ENCODE data around the gene GOT1. TPM values are rescaled to one million over a fixed set of nuclear protein-coding genes. Genes with fewer than 3 reads are reported as not detected.

Gene GOT1
- total and polyA plus RNA-seq, 2 donors (not counting 3 experiments of a cell fraction or from before 2014, with no cell fraction given): 14.4 to 36.3 TPM

- H2AFZ ChIP-seq (ENCODE audit: low read depth, low read length): no peak overlapping the region
- no TSS peak for BruUV-seq (replicated peaks)
- no peaks in the 10 kb centered on the region for H4K20me1 ChIP-seq (replicated peaks; ENCODE audit: control insufficient read depth, extremely low read depth, insufficient read depth, low read length)
- TF ChIP-seq POLR2AphosphoS5 (IDR thresholded peaks at IDR 0.05; ENCODE audit: insufficient read depth, low read depth, low read length) (no peak), GATA2 (IDR thresholded peaks at IDR 0.05; ENCODE audit: insufficient read depth, insufficient read length, low read depth, low read length) (no peak), MYC (IDR thresholded peaks at IDR 0.05; ENCODE audit: low read depth, low read length) (no peak), FOS (IDR thresholded peaks at IDR 0.05; ENCODE audit: borderline replicate concordance, insufficient read depth, low read length) (no peak), EZH2 (IDR thresholded peaks at IDR 0.05; ENCODE audit: borderline replicate concordance, low read depth, low read length, severe bottlenecking) (no peak), POLR2A (IDR thresholded peaks at IDR 0.05; ENCODE audit: low read depth, low read length) (no peak), JUN (IDR thresholded peaks at IDR 0.05; ENCODE audit: borderline replicate concordance, insufficient read depth, insufficient read length, low read depth) (no peak)
- TF ChIP-seq, protein P1, sequence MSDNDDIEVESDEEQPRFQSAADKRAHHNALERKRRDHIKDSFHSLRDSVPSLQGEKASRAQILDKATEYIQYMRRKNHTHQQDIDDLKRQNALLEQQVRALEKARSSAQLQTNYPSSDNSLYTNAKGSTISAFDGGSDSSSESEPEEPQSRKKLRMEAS (IDR thresholded peaks at IDR 0.05; ENCODE audit: insufficient read depth, insufficient read length): no peak
- TF ChIP-seq, protein P2, sequence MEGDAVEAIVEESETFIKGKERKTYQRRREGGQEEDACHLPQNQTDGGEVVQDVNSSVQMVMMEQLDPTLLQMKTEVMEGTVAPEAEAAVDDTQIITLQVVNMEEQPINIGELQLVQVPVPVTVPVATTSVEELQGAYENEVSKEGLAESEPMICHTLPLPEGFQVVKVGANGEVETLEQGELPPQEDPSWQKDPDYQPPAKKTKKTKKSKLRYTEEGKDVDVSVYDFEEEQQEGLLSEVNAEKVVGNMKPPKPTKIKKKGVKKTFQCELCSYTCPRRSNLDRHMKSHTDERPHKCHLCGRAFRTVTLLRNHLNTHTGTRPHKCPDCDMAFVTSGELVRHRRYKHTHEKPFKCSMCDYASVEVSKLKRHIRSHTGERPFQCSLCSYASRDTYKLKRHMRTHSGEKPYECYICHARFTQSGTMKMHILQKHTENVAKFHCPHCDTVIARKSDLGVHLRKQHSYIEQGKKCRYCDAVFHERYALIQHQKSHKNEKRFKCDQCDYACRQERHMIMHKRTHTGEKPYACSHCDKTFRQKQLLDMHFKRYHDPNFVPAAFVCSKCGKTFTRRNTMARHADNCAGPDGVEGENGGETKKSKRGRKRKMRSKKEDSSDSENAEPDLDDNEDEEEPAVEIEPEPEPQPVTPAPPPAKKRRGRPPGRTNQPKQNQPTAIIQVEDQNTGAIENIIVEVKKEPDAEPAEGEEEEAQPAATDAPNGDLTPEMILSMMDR (IDR thresholded peaks at IDR 0.05; ENCODE audit: extremely low read depth in 1 of 2, insufficient read depth in 1 of 2, low read depth in 1 of 2, low read length in 2 of 2): no peak
- no peak overlapping the region for H3K4me2 ChIP-seq (ENCODE audit: insufficient read depth, low read length)
- DNase-seq (ENCODE audit: low read depth, low spot score) (no peak), FAIRE-seq (no peak)
- peaks cover 7% of the 10 kb centered on the region for H3K4me1 ChIP-seq (ENCODE audit: control insufficient read depth, extremely low read depth, insufficient read depth, low read length)
- H3K9me1 ChIP-seq (replicated peaks; ENCODE audit: control insufficient read depth, extremely low read depth, insufficient read depth, low read length): no peaks in the 10 kb centered on the region
- ChIA-PET POLR2A (no interaction called here), CTCF (interaction anchor here (1.0 to 2.2 kb wide), 2 partner anchors 33 to 188 kb away, joined by 3 to 6 read pairs; no protein-coding TSS in a partner anchor)
- H3K9me3 ChIP-seq (replicated peaks; ENCODE audit: control insufficient read depth, insufficient read depth, low read length): no peaks in the 10 kb centered on the region
- H3K27ac ChIP-seq (ENCODE audit: insufficient read depth, low read depth, low read length): no peak overlapping the region
- no peak overlapping the region for H3K4me3 ChIP-seq (replicated peaks in 1 of 3; ENCODE audit: insufficient read depth in 1 of 3, low read depth in 1 of 3, low read length in 3 of 3)
- H3K9ac ChIP-seq (replicated peaks; ENCODE audit: extremely low read depth, insufficient read depth, low read length): no peak overlapping the region
- no peaks in the 10 kb centered on the region for H3K36me3 ChIP-seq (ENCODE audit: control insufficient read depth in 2 of 2, extremely low read depth in 1 of 2, insufficient read depth in 2 of 2, low read length in 2 of 2)
- intact Hi-C loops (cut with micrococcal nuclease) (no loop called here), dilution Hi-C loops (cut with MboI; ENCODE audit: extremely low pct_ligation_motif_present, low sequenced_read_pairs) (loop anchor here (25.0 kb wide), 1 partner anchor 187 kb away; the partner anchor contains the start of gene SLC25A28)
- no peaks in the 10 kb centered on the region for H3K27me3 ChIP-seq (ENCODE audit: control insufficient read depth in 2 of 2, insufficient read depth in 2 of 2, low read length in 2 of 2)
- H3K79me2 ChIP-seq (ENCODE audit: control insufficient read depth, insufficient read depth, low read length): peaks cover 15% of the 10 kb centered on the region
Observed at GRCh38 chr10:99425204-99425603, 5.2 kb downstream of the GOT1 start.

Measured in endothelial cell of umbilical vein (primary cell).